PC-9 (cell line): Measurements from ENCODE around the gene HOOK2.

Source experiments
- EZH2 ChIP-seq: fragments of 200-600 bp; sonication (generic); IDR thresholded peaks from 2 replicates; pipeline ENCODE4 v1.8.0; 2017; ENCODE audit warnings: antibody characterized with exemption, low read depth
- TF ChIP-seq, protein P1 (sequence below): fragments of 200-600 bp; sonication (generic); conservative IDR thresholded peaks from 2 replicates; pipeline ENCODE4 v1.6.1; 2017; ENCODE audit warnings: mixed run types, antibody characterized with exemption, mild to moderate bottlenecking, moderate library complexity

DNA sequence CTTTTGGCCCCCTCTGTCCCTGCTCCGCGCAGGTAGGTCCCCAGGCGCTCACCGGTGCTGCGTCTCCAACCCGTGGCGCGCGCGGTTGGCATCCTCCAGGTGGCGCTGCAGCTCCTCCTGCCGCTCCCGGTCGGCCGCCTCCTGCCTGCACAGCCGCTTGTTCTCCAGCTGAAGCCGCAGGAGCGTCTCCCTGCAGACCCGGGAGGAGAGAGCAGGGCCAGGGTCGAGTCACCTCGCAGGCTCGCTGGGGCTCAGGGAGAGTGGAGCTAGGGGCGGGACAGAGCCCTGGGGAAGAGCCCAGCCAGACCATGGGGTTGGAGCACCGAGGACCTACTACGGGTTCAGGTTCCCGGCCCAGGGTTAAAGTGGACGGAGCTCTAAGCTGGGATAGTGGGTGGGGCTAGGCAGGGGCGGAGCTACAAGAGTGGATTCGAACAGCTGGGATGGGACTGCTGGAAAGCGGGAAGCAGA is 9.3 kb downstream of the HOOK2 start:
- TF ChIP-seq, protein P1, sequence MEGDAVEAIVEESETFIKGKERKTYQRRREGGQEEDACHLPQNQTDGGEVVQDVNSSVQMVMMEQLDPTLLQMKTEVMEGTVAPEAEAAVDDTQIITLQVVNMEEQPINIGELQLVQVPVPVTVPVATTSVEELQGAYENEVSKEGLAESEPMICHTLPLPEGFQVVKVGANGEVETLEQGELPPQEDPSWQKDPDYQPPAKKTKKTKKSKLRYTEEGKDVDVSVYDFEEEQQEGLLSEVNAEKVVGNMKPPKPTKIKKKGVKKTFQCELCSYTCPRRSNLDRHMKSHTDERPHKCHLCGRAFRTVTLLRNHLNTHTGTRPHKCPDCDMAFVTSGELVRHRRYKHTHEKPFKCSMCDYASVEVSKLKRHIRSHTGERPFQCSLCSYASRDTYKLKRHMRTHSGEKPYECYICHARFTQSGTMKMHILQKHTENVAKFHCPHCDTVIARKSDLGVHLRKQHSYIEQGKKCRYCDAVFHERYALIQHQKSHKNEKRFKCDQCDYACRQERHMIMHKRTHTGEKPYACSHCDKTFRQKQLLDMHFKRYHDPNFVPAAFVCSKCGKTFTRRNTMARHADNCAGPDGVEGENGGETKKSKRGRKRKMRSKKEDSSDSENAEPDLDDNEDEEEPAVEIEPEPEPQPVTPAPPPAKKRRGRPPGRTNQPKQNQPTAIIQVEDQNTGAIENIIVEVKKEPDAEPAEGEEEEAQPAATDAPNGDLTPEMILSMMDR, result peak; percentile 85
- no peak for TF ChIP-seq EZH2
